Renal cortical epithelial cell (primary cell): ENCODE data around the gene NKTR. TPM values are rescaled to one million over a fixed set of nuclear protein-coding genes. Genes with fewer than 3 reads are reported as not detected.
A peak's percentile ranks its signal among the peaks of the same experiment; 100 is the strongest.
"Not testable (repeated sequence)": the region's sequence is repeated elsewhere in the genome, so short reads cannot be mapped to it uniquely, and the experiment has no call there.

Experiments used
- DNase-seq: peaks from one replicate; pipeline ENCODE4 v3.0.0-alpha.2; 2011; ENCODE audit warnings: low read depth
- total RNA-seq: library from RNA; depleted of rRNA; stranded (reverse); fragments of >200 nt; gene quantifications from 2 replicates; pipeline ENCODE4 v1.2.3, GENCODE V29; 2014

Gene NKTR
- total RNA-seq, result 22.9 and 68.4 TPM in 2 replicates

DNA sequence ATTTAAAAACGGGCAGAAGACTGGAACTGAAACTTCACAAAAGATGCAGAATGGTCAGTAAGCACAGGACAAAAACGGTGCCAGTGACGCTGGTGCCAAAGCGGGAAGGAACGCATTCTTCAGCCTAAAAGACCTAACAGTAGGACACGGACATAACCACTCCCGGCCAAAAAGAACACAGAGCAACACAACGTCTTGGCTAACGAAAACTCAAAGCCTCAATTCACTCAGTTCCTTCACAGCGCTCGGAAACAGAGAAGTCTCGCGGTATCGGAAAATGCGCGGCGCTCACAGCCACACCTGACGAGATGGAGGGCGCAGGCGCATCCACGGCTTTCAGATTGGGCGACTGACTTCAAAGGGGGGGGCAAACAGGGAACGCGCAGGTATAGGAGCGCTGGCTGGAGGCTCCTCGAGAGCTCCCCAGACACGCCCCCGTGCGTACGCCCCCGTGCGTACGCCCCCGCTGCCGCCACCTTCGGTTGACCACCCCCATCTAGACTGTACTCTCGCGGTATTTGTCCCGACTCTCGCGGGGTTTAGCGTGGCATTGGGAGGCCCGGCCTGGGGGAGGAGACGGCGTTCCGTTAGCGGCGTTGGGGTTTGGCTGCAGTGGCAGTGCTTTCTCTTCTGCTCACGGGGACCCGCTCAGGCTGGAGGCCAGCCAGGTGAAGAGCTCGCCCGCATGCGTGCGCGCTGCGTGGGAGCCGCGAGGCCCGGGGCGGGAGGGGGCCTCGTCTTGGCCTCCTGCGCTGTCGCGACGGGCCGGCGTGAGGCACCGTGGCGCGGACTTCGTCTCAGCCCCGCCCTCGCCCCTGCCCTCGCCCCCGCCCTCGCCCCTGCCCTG lies at the start of gene NKTR:
NKTR (plus strand) TSS at position 576 of the 847 bp plus-strand sequence. CDS start 321 bp downstream, outside the sequence.
- peak; percentile 98 for DNase-seq

DNA sequence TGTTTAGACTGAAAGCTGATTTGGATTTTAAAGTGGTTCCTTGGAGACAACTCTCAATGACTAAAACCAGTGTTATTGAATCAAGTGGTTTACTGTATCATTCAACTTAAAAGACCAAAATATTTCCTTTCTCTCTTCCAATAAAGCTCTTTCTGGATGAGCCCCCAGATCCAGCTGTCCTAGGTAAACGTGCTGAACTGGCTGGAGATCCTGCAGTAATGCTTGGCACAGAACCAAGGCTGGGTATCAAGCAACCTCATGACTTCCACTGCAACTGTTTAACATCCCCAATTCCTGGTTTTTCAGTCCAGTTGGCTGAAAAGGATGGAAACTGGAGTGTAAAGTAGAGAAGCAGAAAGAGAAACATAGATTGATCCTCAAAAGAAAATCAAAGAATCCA lies 47.7 kb upstream of the NKTR start:
- no peak for DNase-seq

DNA sequence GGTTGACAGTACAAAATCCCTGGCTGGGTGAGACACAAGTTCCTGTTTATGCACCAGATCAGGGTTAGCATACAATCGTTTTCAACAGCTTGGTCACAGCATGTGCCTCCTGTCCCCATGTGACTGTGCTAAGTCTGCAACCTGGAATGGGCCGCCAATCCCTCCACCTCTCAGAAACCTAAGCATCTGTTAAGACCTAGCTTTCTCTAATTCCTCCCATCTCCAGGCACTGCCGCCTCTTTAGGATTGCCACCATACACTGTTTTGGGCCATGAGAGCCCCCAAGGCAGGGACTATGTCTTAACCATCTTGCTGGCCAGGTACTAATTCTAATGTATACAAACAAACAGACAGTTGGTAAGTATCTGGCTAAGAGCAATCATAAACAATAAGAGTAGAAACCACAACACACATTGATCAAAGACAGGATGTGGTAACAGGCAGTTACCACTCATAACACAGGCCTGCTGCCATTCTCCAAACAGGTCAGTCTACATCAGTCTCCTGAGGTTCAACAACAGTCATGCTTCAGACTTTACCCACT lies 44.3 kb upstream of the NKTR start:
- peak; percentile 5 for DNase-seq

DNA sequence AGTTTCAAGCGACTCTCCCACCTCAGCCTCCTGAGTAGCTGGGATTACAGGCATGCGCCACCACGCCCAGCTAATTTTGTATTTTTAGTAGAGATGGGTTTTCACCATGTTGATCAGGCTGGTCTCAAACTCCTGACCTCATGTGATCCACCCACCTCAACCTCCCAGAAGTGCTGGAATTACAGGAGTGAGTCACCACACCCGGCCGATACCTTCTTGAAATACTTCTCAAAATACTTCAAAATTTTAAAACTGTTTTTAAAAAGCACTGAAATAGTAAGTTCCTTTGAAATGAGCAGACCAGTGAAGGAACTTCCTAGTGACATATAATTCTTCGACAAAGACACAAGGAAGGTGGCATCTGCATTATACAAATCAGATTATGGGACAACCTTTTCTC lies 43.7 kb upstream of the NKTR start:
- not testable (repeated sequence) for DNase-seq

DNA sequence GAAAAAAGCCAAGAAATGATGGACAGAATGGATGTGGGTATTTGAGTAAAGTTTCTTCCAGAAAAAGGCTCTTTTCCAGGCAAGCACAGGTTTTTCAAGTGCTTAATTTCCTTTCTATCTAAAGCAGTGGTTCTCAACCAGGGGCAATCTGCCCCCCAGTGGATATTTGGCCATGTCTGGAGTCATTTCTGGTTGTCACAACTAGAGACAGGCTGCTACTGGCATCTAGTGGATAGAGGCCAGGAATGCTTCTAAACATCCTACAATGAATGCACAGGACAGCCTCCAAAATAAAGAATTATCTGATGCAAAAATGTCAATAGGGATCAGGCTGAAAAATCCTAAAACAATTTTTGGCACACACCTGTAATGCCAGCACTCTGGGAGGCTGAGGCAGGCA lies 42.6 kb upstream of the NKTR start:
- DNase-seq, result no peak

- DNase-seq, result no peak
Measured at GRCh38 chr3:42562047-42562907, 38.2 kb upstream of the NKTR start.

- DNase-seq, result no peak
Measured at GRCh38 chr3:42569593-42570142, 30.8 kb upstream of the NKTR start.

DNA sequence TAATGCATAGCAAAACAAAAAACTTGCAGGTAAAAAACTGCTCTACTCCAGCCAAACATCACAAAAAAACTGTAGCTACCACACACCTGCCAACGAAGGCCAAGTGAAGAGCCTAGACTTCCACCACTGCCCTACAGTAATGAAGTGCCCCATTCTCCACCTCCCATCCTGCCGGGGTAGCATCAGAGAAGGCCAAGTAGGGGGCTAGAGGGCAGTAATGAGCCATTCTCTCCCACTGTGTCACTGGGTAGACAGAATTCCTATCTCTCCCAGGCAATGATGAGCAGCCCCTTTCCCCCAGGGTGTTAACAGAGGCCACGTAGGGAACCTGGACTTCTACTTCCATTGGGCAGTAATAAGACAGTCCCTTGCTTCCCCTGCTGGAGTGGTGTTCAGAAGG lies 28.2 kb upstream of the NKTR start:
- DNase-seq, result peak; percentile 35

- DNase-seq, result no peak
Measured at GRCh38 chr3:42575137-42575741, 25.2 kb upstream of the NKTR start.

DNA sequence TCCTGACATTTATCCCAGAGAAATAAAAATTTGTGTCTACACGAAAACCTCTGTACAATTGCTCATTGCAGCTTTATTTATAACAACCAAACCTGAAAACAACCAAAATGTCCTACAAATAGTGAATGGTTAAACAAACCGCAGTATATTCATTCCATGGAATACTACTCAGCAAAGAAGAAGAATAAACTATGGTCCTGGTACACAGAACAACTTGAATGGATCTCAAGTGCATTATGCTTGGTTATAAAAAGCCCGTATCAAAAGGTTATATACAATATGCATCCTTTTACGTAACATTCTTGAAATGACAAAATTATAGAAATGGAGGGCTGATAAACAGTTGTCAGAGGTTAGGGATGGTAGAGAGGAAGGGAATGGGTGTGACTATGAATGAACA lies 22.4 kb upstream of the NKTR start:
- no peak for DNase-seq

DNA sequence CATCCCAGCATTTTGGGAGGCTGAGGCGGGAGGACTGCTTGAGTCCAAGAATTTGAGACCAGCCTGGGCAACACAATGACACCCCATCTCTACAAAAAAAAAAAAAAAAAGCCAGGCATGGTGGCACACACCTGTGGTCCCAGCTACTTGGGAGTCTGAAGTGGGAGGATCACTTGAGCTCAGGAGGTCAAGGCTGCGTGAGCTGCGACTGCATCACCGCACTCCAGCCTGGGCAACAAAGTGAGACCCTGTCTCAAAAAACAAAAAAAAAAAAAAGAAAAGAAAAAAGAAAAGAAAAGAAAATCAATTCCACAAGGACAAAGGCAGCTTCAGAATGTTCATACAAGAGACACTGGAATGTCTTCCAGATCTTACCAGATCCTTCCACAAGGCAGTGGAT lies 21.1 kb upstream of the NKTR start:
- DNase-seq, result not testable (repeated sequence)

DNA sequence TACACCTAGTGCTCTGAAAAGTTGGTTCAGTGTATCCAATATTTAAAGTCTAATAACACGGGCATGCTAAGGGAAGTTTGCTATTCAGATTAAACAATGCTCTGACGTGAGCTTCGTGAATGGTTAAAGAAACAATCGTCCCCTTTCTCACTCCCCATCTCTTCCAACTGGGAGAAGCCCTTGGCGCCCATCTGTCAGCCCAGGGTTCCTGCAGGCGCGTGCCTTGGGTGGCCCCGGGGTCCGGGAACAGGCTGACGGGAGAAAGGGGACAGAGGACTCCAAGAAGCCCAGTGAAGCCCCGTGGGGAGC lies 19.1 kb upstream of the NKTR start:
- peak; percentile 21 for DNase-seq

DNA sequence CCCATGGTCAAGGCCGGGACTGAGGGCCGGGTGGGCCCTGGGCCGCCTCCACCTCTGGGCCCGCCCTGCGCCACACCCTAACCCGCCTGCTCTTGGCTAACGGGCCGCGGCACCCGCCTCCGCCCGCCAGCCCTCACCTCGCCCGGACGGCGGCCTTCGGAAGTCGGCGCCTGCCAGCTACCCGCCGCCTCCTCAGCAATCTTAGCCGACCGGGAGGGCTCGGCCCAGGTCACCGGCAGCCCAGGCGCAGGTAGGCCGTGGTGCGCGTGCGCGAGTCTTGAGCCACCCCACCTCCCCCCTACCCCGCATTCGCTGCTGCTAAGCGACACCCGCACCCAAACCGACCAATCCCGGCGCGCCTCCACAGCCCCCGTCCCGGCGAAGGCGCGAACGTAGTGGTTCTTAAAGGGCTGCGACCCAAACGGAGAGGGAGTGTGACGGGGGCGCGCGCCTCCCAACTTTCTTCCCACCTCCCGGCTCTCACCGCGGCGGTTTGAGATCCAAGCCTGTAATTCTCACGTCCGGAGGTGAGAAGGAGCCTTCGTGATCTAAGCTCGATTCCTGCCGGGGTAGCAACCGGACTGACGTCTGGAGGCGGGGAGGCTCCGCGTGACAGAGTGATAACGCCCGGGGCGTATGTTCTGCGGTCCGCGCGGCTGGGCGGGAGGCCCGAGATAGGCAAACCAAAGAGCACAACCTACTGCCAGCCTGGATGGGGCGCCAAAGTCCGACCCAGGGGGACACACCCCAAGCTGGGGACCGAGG lies 18.6 kb upstream of the NKTR start, which contains the start of gene SEC22C:
SEC22C (minus strand) TSS at position 259 of the 765 bp plus-strand sequence. CDS start 12,921 bp downstream, outside the sequence.
- DNase-seq, result peak; percentile 82

GRCh38 chr3:42582474-42583070 lies 17.9 kb upstream of the NKTR start:
- DNase-seq, result no peak

- no peak for DNase-seq
Measured at GRCh38 chr3:42588625-42589024, 11.9 kb upstream of the NKTR start.

- no peak for DNase-seq
Measured at GRCh38 chr3:42589382-42590109, 10.9 kb upstream of the NKTR start.

DNA sequence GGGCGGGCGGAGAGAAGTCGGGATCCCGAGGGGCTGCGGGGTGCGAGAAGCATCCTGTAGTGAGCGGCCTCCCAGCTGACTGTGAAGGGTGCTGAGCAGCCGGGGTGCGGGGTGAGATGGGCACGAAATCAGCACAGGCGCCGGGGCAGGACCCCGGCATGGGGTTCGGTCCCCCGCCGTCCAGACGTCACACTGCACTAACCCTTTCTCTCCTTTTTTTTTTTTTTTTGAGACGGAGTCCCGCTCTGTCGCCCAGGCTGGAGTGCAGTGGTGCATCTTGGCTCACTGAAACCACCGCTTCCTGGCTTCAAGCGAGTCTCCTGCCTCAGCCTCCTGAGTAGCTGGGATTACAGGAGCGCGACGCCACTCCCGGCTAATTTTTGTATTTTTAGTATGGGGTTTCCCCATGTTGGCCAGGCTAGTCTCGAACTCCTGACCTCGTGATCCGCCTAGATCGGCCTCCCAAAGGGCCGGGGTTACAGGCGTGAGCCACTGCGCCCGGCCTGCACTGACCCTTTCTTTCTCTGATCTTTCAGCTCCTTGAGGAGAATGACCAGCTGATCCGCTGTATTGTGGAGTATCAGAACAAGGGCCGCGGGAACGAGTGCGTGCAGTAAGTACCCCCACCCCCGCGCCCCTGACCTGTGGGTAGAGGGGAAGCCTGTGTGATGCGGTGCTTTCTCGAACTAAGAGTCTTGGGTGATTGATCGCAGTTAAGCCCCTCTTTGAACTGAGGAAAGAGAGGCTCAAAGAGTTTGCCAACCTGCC lies 9.3 kb upstream of the NKTR start:
- no peak for DNase-seq

GRCh38 chr3:42591811-42592210 lies 8.7 kb upstream of the NKTR start:
- DNase-seq, result no peak

- DNase-seq, result no peak
Measured at GRCh38 chr3:42593635-42594034, 6.9 kb upstream of the NKTR start.
